BLaER1 (cell line): ENCODE data around the gene SRCIN1.
"Not testable (repeated sequence)": the region's sequence is repeated elsewhere in the genome, so short reads cannot be mapped to it uniquely, and the experiment has no call there.

Experiments used
- H3K27ac ChIP-seq: shearing (Covaris generic); formaldehyde crosslinking; 2 replicates; pipeline ENCODE4 v1.8.1; 2022
- H3K27me3 ChIP-seq: shearing (Covaris generic); formaldehyde crosslinking; 2 replicates; pipeline ENCODE4 v1.8.1; 2022
- H3K36me3 ChIP-seq: shearing (Covaris generic); formaldehyde crosslinking; 2 replicates; pipeline ENCODE4 v1.8.1; 2022
- H3K4me1 ChIP-seq: shearing (Covaris generic); formaldehyde crosslinking; 2 replicates; pipeline ENCODE4 v1.8.1; 2022
- H3K4me2 ChIP-seq: shearing (Covaris generic); formaldehyde crosslinking; 2 replicates; pipeline ENCODE4 v1.8.1; 2022
- H3K4me3 ChIP-seq: shearing (Covaris generic); formaldehyde crosslinking; 2 replicates; pipeline ENCODE4 v1.8.1; 2022
- H3K9ac ChIP-seq: shearing (Covaris generic); formaldehyde crosslinking; 2 replicates; pipeline ENCODE4 v1.8.1; 2022
- H3K9me3 ChIP-seq: shearing (Covaris generic); formaldehyde crosslinking; 2 replicates; pipeline ENCODE4 v1.8.1; 2022
- H4K20me1 ChIP-seq: shearing (Covaris generic); formaldehyde crosslinking; 2 replicates; pipeline ENCODE4 v1.8.1; 2022
- Cebpa-rat ChIP-seq: shearing (Covaris generic); IDR thresholded peaks from 2 replicates; pipeline ENCODE4 v1.8.1; 2022

SRCIN1 gene

GRCh38 chr17:38485146-38485468 lies 120.6 kb downstream of the SRCIN1 start:
- no peak overlapping the region for H3K9ac ChIP-seq
- H4K20me1 ChIP-seq, result no peaks in the 10 kb centered on the region
- no peak overlapping the region for H3K4me3 ChIP-seq
- H3K9me3 ChIP-seq, result no peaks in the 10 kb centered on the region
- H3K27ac ChIP-seq, result peak overlapping the region; percentile 74
- peaks cover 52% of the 10 kb centered on the region for H3K4me1 ChIP-seq
- TF ChIP-seq Cebpa-rat, result no peak
- H3K4me2 ChIP-seq, result peak overlapping the region; percentile 79
- peaks cover 47% of the 10 kb centered on the region for H3K36me3 ChIP-seq
- H3K27me3 ChIP-seq, result no peaks in the 10 kb centered on the region

DNA sequence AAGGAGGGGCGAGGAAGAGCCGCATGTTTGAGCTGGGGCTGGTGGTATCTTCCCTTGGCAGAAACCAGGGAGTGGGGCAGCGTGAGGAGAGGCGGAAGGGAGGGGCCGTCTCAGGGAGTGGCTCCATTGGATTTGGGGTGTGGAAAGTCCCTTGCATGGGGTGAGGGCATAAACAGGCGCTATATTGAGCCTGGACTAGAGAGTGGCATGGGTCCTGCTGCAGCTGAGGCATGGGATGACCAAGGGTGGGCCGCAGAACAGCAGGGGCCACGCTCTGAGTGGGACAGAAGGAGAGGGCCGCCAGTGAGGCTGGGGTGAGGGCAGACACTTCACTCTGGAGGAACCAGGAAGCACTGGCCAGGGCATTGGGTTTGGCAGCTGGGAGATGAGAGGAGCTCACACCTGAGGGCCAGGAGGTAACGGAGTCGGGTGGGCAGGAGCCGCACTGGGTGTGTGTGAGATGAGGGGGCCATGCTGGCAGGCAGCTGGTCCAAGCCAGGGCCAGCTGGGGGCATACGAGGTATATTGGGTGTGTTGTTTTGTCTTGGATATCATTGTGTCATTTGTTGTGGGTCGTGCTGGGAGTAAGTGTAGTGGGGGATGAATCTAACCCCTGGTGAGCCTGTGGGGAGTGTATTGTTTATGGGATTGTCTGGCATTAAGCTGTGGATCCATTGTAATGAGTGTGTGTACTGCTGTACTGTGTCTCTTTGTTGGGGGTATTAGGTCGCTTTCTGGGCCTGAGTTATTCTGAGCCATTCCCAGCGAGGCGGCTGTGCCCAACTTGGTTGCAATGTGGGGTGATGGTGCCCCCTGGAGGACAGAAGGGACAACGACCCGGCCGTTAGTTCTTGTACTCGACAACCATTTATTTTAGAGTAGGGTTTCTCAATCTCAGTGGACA lies 121.3 kb downstream of the SRCIN1 start:
- H3K4me3 ChIP-seq, H3K27me3 ChIP-seq, H3K9me3 ChIP-seq, H3K9ac ChIP-seq, H4K20me1 ChIP-seq: not testable (repeated sequence)
- peak overlapping the region; percentile 79 for H3K4me2 ChIP-seq
- H3K27ac ChIP-seq, result peak overlapping the region; percentile 74
- H3K36me3 ChIP-seq, result peaks cover 48% of the 10 kb centered on the region
- H3K4me1 ChIP-seq, result peaks cover 46% of the 10 kb centered on the region

DNA sequence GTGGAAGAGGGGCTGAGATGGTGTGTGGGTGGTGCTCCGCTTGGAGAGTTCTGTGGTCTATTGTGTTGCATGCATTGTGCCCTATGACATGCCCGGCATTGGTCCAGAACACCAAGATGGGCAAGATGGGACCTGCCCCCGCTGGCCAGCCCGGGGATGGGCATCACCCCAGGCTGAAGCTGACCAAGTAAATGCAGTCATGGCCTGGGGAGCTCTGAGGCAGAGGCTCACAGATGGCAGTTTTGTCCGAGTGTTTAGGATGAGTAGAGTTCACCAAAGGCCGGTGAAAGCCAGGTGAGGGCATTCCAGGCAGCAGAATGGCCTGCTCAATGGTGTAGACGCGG lies 123.1 kb downstream of the SRCIN1 start:
- not testable (repeated sequence) for H3K27ac ChIP-seq, H3K9ac ChIP-seq, H3K9me3 ChIP-seq, H3K4me3 ChIP-seq, H3K4me2 ChIP-seq, H3K27me3 ChIP-seq, H4K20me1 ChIP-seq
- H3K4me1 ChIP-seq, result peaks cover 39% of the 10 kb centered on the region
- peaks cover 63% of the 10 kb centered on the region for H3K36me3 ChIP-seq

- H3K4me1 ChIP-seq, result peaks cover 39% of the 10 kb centered on the region
- peaks cover 63% of the 10 kb centered on the region for H3K36me3 ChIP-seq
- H3K9me3 ChIP-seq, H3K27ac ChIP-seq, H3K9ac ChIP-seq, H3K4me3 ChIP-seq, H3K4me2 ChIP-seq, H4K20me1 ChIP-seq, H3K27me3 ChIP-seq: not testable (repeated sequence)
Measured at GRCh38 chr17:38482039-38482699, 123.6 kb downstream of the SRCIN1 start.
